Measurements from ENCODE around the gene EPM2A.
"Not testable (repeated sequence)": the region's sequence is repeated elsewhere in the genome, so short reads cannot be mapped to it uniquely, and the experiment has no call there.

EPM2A gene

GRCh38 chr6:145714731-145715130 is 20.6 kb downstream of the EPM2A start:
- DNase-seq (ENCODE audit: insufficient read length, low spot score), result no peak
- TF ChIP-seq POLR2A (IDR thresholded peaks at IDR 0.05; ENCODE audit: low read depth, low read length), result no peak
- no peak for FAIRE-seq

- no peak for TF ChIP-seq POLR2A (IDR thresholded peaks at IDR 0.05; ENCODE audit: low read depth, low read length)
- no peak for DNase-seq (ENCODE audit: insufficient read length, low spot score)
- no peak for FAIRE-seq
These were observed 21.5 kb downstream of the EPM2A start for GRCh38 chr6:145713773-145714172.

- FAIRE-seq (no peak), DNase-seq (ENCODE audit: insufficient read length, low spot score) (no peak)
- no peak for TF ChIP-seq POLR2A (IDR thresholded peaks at IDR 0.05; ENCODE audit: low read depth, low read length)
These were observed 23.9 kb downstream of the EPM2A start for GRCh38 chr6:145711372-145711771.

GRCh38 chr6:145707397-145707796 is 27.9 kb downstream of the EPM2A start:
- DNase-seq (ENCODE audit: insufficient read length, low spot score), result no peak
- no peak for FAIRE-seq

GRCh38 chr6:145705561-145705960 is 29.8 kb downstream of the EPM2A start:
- TF ChIP-seq POLR2A (IDR thresholded peaks at IDR 0.05; ENCODE audit: low read depth, low read length), result no peak
- FAIRE-seq (no peak), DNase-seq (ENCODE audit: insufficient read length, low spot score) (no peak)

More at GRCh38 chr6:145707397-145707796, 27.9 kb downstream of the EPM2A start:
- no peak for TF ChIP-seq POLR2A (IDR thresholded peaks at IDR 0.05; ENCODE audit: low read depth, low read length)

GRCh38 chr6:145704143-145704781 is 31.1 kb downstream of the EPM2A start:
- no peak for TF ChIP-seq POLR2A (IDR thresholded peaks at IDR 0.05; ENCODE audit: low read depth, low read length)
- FAIRE-seq (no peak), DNase-seq (ENCODE audit: insufficient read length, low spot score) (no peak)

- TF ChIP-seq POLR2A (IDR thresholded peaks at IDR 0.05; ENCODE audit: low read depth, low read length), result no peak
- no peak for DNase-seq (ENCODE audit: insufficient read length, low spot score)
- peak; percentile 41 for FAIRE-seq
These were observed 35.9 kb downstream of the EPM2A start for GRCh38 chr6:145699462-145699861.

GRCh38 chr6:145697401-145697800 is 37.9 kb downstream of the EPM2A start:
- DNase-seq (ENCODE audit: insufficient read length, low spot score); FAIRE-seq: not testable (repeated sequence)

- no peak for TF ChIP-seq POLR2A (IDR thresholded peaks at IDR 0.05; ENCODE audit: low read depth, low read length)
- FAIRE-seq, result no peak
- DNase-seq (ENCODE audit: insufficient read length, low spot score), result no peak
These were observed 41.1 kb downstream of the EPM2A start for GRCh38 chr6:145694083-145694737.

- TF ChIP-seq POLR2A (IDR thresholded peaks at IDR 0.05; ENCODE audit: low read depth, low read length), result no peak
- FAIRE-seq, result no peak
- DNase-seq (ENCODE audit: insufficient read length, low spot score), result no peak
These were observed 44.4 kb downstream of the EPM2A start for GRCh38 chr6:145690969-145691368.

GRCh38 chr6:145689529-145689928 is 45.8 kb downstream of the EPM2A start:
- DNase-seq (ENCODE audit: insufficient read length, low spot score), result no peak
- FAIRE-seq, result no peak
- TF ChIP-seq POLR2A (IDR thresholded peaks at IDR 0.05; ENCODE audit: low read depth, low read length), result no peak

- no peak for TF ChIP-seq POLR2A (IDR thresholded peaks at IDR 0.05; ENCODE audit: low read depth, low read length)
- no peak for FAIRE-seq
- no peak for DNase-seq (ENCODE audit: insufficient read length, low spot score)
These were observed 46.8 kb downstream of the EPM2A start for GRCh38 chr6:145688493-145688905.

GRCh38 chr6:145685932-145686331 is 49.4 kb downstream of the EPM2A start:
- FAIRE-seq, result no peak
- no peak for TF ChIP-seq POLR2A (IDR thresholded peaks at IDR 0.05; ENCODE audit: low read depth, low read length)
- no peak for DNase-seq (ENCODE audit: insufficient read length, low spot score)

- DNase-seq (ENCODE audit: insufficient read length, low spot score) (no peak), FAIRE-seq (no peak)
- TF ChIP-seq POLR2A (IDR thresholded peaks at IDR 0.05; ENCODE audit: low read depth, low read length), result no peak
These were observed 53.4 kb downstream of the EPM2A start for GRCh38 chr6:145681965-145682364.

GRCh38 chr6:145673504-145673903 is 61.8 kb downstream of the EPM2A start:
- no peak for FAIRE-seq
- DNase-seq (ENCODE audit: insufficient read length, low spot score), result no peak
- TF ChIP-seq POLR2A (IDR thresholded peaks at IDR 0.05; ENCODE audit: low read depth, low read length), result no peak
